Activated CD4-positive, alpha-beta T cell treated with anti-CD3 and anti-CD28 coated beads, Interleukin-2, amount 50 U/mL, for 48 hours (primary cell): ENCODE data around the gene SPARCL1.
"Not testable (repeated sequence)": the region's sequence is repeated elsewhere in the genome, so short reads cannot be mapped to it uniquely, and the experiment has no call there.

Experiments
- DNase-seq, 2 experiments: peaks; one replicate each; pipeline ENCODE4 v3.0.0-alpha.2; 2020

The SPARCL1 gene

GRCh38 chr4:87529187-87529586 lies at the start of gene SPARCL1:
TSS of gene SPARCL1 (minus strand) at chr4:87529376. CDS start at chr4:87499574, 29,802 bp downstream.
- no peak for DNase-seq

GRCh38 chr4:87575983-87576382 lies 46.8 kb upstream of the SPARCL1 start:
- no peak for DNase-seq

GRCh38 chr4:87575408-87575807 lies 46.2 kb upstream of the SPARCL1 start:
- DNase-seq = no peak

GRCh38 chr4:87574996-87575395 lies 45.8 kb upstream of the SPARCL1 start:
- DNase-seq = no peak

GRCh38 chr4:87574376-87574775 lies 45.2 kb upstream of the SPARCL1 start:
- DNase-seq = not testable (repeated sequence)

DNA sequence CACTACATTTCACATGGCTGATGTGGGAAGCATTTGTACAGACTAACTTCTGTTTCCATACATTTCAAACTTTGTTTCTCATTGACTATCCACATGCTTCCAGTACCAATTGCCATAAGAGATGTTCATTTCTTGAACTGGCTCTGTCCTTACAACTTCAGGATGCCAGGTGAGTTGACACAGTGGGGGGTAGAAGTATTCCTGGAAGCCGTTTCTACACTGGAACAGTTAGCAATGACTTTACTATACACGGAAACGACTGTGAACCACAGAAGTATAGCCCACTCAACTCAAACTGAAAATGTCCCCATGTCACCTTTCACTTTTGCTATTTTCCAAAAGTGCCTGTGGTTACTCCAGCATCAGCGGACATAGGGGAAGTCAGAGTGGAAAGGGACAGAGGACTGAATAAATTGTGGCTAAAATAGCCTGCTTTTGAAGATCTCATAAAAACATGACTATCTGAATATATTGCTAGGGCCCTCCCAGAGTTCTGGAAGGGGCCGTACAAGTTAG lies 41.2 kb upstream of the SPARCL1 start:
- DNase-seq = no peak

DNA sequence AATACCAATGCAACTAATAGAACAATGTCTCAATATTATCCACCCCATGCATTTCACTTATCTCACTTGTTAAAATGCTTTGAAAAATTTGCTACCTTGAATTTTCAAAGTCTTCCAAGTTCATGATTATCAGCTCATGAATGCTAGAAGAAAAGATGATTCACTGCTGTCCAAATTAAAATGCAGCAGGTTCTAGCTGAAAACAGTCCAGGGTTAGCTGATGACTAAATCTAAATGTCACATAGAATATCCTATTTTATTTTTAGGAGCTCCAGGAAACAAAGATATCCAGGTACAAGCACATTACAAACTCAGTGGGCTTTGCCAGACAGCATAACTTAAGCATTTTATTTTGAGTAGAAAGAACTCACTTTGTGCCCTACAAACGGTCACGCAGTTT lies 38.0 kb upstream of the SPARCL1 start:
- no peak for DNase-seq

- no peak for DNase-seq
Observed at GRCh38 chr4:87566276-87566675, 37.1 kb upstream of the SPARCL1 start.

DNA sequence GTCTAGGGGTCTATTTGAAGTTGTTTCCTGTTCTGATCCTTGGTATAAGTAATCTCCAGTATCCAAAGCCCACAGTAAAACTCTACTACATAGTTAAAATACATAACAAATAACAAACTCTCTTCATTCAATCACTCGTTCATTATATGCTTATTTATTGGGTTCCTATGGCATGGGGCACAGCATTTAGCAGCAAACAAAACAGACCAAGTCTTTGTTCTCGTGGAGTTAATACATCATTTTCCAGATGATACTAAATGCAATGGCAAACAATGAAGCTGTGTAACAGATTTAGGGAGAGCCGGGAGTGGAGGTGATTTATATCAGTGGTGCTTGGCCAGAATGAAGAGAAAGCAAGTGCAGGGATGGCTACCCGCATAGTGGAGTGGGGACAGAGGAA lies 36.6 kb upstream of the SPARCL1 start:
- DNase-seq = no peak

DNA sequence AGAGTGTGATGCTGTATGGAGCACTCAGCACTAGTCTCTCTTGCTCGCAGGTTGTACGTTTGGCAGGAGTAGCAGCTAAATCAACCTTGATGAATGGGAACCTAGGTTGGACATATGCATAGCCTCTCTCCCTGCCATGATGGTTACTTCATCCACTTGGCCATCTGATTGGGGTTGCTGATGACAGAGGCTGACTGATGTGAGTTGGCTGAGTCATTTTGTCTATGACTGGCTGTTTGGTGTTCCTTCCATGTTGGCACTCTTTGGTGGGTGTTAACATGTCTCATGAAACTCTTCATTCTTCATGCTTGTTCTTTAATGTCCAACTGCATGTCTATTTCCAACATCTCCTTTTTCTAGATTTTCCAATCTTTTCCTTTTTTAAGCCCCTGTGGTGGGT lies 31.6 kb upstream of the SPARCL1 start:
- DNase-seq = no peak

GRCh38 chr4:87559090-87559837 lies 30.1 kb upstream of the SPARCL1 start:
- peak; percentile 25 to 28 for DNase-seq

GRCh38 chr4:87557348-87557747 lies 28.2 kb upstream of the SPARCL1 start:
- no peak for DNase-seq

- no peak for DNase-seq
Observed at GRCh38 chr4:87555773-87556619, 26.8 kb upstream of the SPARCL1 start.

DNA sequence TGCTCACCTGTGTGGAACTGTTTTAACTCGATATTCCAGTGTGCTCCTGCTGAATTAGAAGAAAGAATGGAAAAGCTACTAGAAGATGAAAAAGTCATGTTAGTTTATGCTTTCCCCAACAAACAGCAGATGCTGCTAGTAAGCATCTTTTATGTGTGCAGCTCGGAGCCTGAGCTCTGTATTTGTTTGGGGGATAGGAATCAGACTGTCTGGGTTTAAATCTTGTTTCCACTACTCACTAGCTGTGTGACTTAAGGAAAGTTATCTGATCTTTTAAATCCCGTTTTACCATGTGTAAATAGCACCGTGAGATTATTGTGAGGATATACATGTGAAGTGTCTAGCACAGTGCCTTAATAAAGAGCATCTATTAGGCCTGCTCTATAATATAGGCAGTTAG lies 24.0 kb upstream of the SPARCL1 start:
- no peak for DNase-seq

DNA sequence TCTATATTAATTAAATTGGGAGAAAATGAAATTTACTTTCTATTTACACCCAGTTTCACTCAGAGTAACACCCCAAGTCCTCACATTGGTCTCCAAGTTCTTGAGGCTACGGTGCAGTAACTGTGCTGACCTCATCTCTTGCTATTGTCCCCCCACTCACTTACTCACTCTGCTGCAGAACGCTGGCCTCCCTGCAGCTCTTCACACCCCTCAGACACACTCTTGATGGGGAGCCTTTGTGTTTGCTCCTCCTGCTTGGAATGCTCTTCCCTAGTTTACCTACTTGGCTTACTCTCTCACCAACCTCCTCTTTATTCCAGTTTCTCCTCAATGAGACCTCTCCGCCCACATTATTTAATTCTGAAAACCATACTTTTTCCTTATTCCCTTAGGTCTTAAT lies 22.2 kb upstream of the SPARCL1 start:
- DNase-seq = no peak

GRCh38 chr4:87547016-87547708 lies 18.0 kb upstream of the SPARCL1 start:
- no peak for DNase-seq

GRCh38 chr4:87545052-87545451 lies 15.9 kb upstream of the SPARCL1 start:
- DNase-seq = no peak

GRCh38 chr4:87543835-87544461 lies 14.8 kb upstream of the SPARCL1 start:
- DNase-seq = no peak

- no peak for DNase-seq
Observed at GRCh38 chr4:87542734-87543312, 13.6 kb upstream of the SPARCL1 start.

DNA sequence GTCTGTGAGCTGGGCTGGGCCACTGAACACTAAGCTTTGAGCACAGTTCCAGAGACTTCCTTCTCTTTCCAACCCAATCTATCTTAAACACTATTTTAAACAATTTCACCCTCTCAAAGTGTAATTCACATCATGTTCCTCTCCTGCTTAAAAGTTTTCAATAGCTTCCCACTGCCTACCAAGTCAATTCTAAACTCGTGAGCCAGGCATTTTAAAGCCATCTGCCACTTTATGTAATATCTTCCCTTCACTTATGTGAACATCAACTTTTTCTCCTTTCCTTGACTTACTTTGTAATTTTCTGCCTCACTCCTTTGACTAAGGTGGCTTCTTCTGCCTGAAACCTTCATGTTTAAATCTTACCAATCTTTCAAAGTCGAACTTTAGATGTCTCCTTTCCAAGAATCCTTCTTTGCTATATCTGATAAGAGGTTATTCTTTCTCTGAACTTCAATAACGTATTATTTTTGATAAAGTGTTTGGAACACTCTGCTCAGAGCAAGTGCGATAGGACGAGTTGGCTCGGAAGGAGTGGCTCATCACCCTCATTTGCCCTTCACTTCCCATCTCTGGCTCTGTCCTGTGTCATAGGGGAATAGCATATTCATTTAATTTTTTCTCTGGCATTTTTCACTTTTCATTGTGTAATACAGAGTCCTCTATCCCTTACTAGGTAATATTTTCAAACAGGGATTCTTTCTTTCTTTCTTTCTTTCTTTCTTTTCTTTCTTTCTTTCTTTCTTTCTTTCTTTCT lies 13.0 kb upstream of the SPARCL1 start:
- no peak for DNase-seq

GRCh38 chr4:87541521-87541920 lies 12.3 kb upstream of the SPARCL1 start:
- DNase-seq = no peak
